ENCODE results near the gene SAAL1.

SAAL1 gene

DNA sequence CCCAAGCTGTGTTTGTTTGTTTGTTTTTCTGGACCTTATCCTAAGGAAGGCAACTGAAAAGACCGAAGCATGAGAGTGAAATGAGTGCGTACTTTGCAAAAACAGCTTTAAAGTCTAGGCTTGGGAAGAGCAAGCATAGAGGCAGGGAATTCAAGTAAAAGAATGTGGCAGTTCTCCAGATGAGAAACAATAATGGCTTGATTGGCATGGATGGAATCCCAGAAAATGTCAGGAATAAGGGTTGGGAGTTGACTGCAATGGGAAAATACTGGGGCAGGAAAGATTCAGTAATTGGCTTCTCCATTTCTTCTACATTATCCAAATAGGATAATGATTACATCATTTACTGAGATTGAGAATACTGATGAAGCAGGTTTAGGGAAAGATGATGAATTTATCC, 17.5 kb downstream of the SAAL1 start:
- Histone ChIP-seq H3K27ac (no peak overlapping the region), H3K9ac (no peak overlapping the region), H3K36me3 (peaks cover 96% of the 10 kb centered on the region), H3K9me3 (no peaks in the 10 kb centered on the region), H3K4me2 (no peak overlapping the region), H3K4me3 (no peak overlapping the region), H3K4me1 (no peaks in the 10 kb centered on the region), H4K20me1 (0 out of 2 replicates have a peak, but pooled peaks cover under 1% of the 10 kb centered on the region), H3K27me3 (no peaks in the 10 kb centered on the region)
- no peak for TF ChIP-seq Cebpa-rat (IDR thresholded peaks at IDR 0.05)

DNA sequence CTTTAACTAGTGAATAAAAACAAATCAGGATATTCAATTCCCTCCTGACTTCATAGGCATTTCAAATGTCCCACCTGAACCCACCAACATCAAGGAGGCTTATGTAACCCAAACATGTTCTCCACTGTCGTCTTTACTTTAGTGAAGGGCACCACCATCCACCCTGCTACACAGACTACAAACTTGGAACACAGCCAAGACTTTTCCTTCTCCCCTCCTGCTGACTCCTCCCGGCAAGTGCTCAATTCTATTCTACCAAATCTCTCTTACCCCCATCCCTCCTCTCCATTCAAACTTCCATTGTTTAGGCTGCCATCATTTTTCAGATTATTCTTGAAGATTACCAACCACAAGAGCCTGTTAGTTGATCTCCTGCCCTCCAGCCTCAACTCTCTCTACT, 24.3 kb downstream of the SAAL1 start:
- TF ChIP-seq Cebpa-rat (IDR thresholded peaks at IDR 0.05): no peak
- Histone ChIP-seq H4K20me1 (no peaks in the 10 kb centered on the region), H3K9me3 (no peaks in the 10 kb centered on the region), H3K4me3 (no peak overlapping the region), H3K4me1 (no peaks in the 10 kb centered on the region), H3K9ac (no peak overlapping the region), H3K27ac (no peak overlapping the region), H3K27me3 (no peaks in the 10 kb centered on the region), H3K36me3 (peaks cover 72% of the 10 kb centered on the region), H3K4me2 (no peak overlapping the region)

DNA sequence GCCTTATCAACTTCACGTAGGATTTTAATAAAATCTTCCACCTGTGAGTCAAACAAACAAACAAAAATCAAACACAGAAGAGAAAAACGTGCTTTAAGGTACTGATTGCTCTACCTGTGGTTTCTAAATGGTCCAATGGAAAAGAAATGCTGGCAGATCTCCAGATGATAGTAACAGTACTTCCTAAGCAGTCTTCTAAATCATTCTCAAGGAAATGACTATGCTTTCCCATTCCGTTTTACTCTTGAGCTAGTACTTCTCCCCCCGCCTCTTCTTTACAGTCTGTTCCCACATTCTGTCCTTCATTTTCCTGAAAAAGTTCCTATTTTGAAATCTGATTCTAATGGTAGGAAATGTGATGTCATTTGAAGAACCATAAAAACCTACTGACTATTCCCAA, 25.4 kb downstream of the SAAL1 start:
- Histone ChIP-seq H3K27ac (no peak overlapping the region), H3K4me1 (no peaks in the 10 kb centered on the region), H3K27me3 (no peaks in the 10 kb centered on the region), H3K9ac (no peak overlapping the region), H3K9me3 (no peaks in the 10 kb centered on the region), H3K4me2 (no peak overlapping the region), H4K20me1 (no peaks in the 10 kb centered on the region), H3K4me3 (no peak overlapping the region), H3K36me3 (peaks cover 66% of the 10 kb centered on the region)
- no peak for TF ChIP-seq Cebpa-rat (IDR thresholded peaks at IDR 0.05)

DNA sequence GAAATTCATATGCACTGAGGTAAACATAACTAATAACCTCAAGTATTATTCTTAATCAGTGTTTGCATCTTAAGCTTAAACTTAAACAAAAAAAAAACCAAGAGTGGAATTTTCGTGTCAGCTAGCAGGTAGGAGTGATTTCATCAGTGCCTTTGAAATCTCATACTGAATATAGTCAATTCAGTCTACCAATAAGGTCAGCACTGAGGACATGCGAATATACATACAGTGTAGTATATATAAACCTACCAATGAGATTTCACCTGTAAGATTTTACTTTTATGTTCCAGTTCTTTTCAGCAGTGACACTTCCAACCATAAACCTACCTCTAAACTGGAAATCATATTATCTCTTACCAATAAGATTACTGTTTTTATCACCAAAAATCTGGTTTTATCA, 27.0 kb downstream of the SAAL1 start:
- no peak overlapping the region for H3K9ac ChIP-seq
- H3K4me3 ChIP-seq: no peak overlapping the region
- no peak overlapping the region for H3K27ac ChIP-seq
- TF ChIP-seq Cebpa-rat (IDR thresholded peaks at IDR 0.05): no peak
- H3K4me2 ChIP-seq: no peak overlapping the region
- no peaks in the 10 kb centered on the region for H3K27me3 ChIP-seq
- H3K4me1 ChIP-seq: no peaks in the 10 kb centered on the region
- no peaks in the 10 kb centered on the region for H3K9me3 ChIP-seq
- peaks cover 60% of the 10 kb centered on the region for H3K36me3 ChIP-seq
- no peaks in the 10 kb centered on the region for H4K20me1 ChIP-seq

DNA sequence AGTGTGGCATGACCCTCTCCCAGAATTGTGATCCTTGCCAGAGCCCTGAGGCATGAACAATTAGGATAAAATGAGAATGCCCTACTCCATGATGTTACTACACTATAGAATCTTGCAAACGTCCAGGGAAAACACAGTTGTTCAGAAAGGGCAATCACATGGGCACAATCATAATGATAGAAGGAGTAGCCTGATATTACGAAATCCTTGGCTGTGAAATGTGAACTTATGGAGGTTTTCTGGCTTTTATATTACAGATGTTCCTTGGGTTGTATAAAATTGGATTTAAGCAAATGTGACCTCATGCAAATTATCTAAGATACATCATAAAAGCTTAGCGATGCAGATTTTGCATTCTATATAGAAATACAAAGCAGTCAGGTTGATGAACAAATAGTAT, 30.4 kb downstream of the SAAL1 start:
- Histone ChIP-seq H3K4me2 (no peak overlapping the region), H3K9ac (no peak overlapping the region), H3K27ac (no peak overlapping the region), H3K4me1 (no peaks in the 10 kb centered on the region), H4K20me1 (no peaks in the 10 kb centered on the region), H3K4me3 (no peak overlapping the region), H3K36me3 (peaks cover 31% of the 10 kb centered on the region), H3K9me3 (no peaks in the 10 kb centered on the region), H3K27me3 (no peaks in the 10 kb centered on the region)
- TF ChIP-seq Cebpa-rat (IDR thresholded peaks at IDR 0.05): peak; percentile 35; the same call in 1 of the 2 replicates

GRCh38 chr11:18071098-18071705, 34.7 kb downstream of the SAAL1 start:
- no peak overlapping the region for H3K4me3 ChIP-seq
- no peak for TF ChIP-seq Cebpa-rat (IDR thresholded peaks at IDR 0.05)
- H3K9me3 ChIP-seq: no peaks in the 10 kb centered on the region
- H4K20me1 ChIP-seq: no peaks in the 10 kb centered on the region
- H3K4me1 ChIP-seq: no peaks in the 10 kb centered on the region
- H3K36me3 ChIP-seq: peaks cover 10% of the 10 kb centered on the region
- H3K4me2 ChIP-seq: no peak overlapping the region
- no peaks in the 10 kb centered on the region for H3K27me3 ChIP-seq
- no peak overlapping the region for H3K9ac ChIP-seq
- H3K27ac ChIP-seq: no peak overlapping the region

GRCh38 chr11:18067372-18067771, 38.5 kb downstream of the SAAL1 start:
- no peaks in the 10 kb centered on the region for H3K9me3 ChIP-seq
- no peak for TF ChIP-seq Cebpa-rat (IDR thresholded peaks at IDR 0.05)
- H3K4me2 ChIP-seq: no peak overlapping the region
- H3K27me3 ChIP-seq: no peaks in the 10 kb centered on the region
- 0 out of 2 replicates have a peak, but pooled peaks cover 6% of the 10 kb centered on the region for H3K36me3 ChIP-seq
- H4K20me1 ChIP-seq: no peaks in the 10 kb centered on the region
- no peak overlapping the region for H3K27ac ChIP-seq
- no peak overlapping the region for H3K9ac ChIP-seq
- no peak overlapping the region for H3K4me3 ChIP-seq
- no peaks in the 10 kb centered on the region for H3K4me1 ChIP-seq

GRCh38 chr11:18066626-18067025, 39.3 kb downstream of the SAAL1 start:
- no peak for TF ChIP-seq Cebpa-rat (IDR thresholded peaks at IDR 0.05)
- Histone ChIP-seq H3K4me2 (no peak overlapping the region), H4K20me1 (no peaks in the 10 kb centered on the region), H3K9ac (no peak overlapping the region), H3K36me3 (0 out of 2 replicates have a peak, but pooled peaks cover 6% of the 10 kb centered on the region), H3K27ac (no peak overlapping the region), H3K4me3 (no peak overlapping the region), H3K9me3 (no peaks in the 10 kb centered on the region), H3K4me1 (no peaks in the 10 kb centered on the region), H3K27me3 (no peaks in the 10 kb centered on the region)

- no peak for TF ChIP-seq Cebpa-rat (IDR thresholded peaks at IDR 0.05)
- H3K4me3 ChIP-seq: no peak overlapping the region
- no peaks in the 10 kb centered on the region for H3K27me3 ChIP-seq
- H3K9ac ChIP-seq: no peak overlapping the region
- 0 out of 2 replicates have a peak, but pooled peaks cover 6% of the 10 kb centered on the region for H3K36me3 ChIP-seq
- no peak overlapping the region for H3K4me2 ChIP-seq
- no peaks in the 10 kb centered on the region for H3K9me3 ChIP-seq
- H4K20me1 ChIP-seq: no peaks in the 10 kb centered on the region
- H3K4me1 ChIP-seq: no peaks in the 10 kb centered on the region
- H3K27ac ChIP-seq: no peak overlapping the region
These were observed 40.3 kb downstream of the SAAL1 start for GRCh38 chr11:18065572-18065971.

DNA sequence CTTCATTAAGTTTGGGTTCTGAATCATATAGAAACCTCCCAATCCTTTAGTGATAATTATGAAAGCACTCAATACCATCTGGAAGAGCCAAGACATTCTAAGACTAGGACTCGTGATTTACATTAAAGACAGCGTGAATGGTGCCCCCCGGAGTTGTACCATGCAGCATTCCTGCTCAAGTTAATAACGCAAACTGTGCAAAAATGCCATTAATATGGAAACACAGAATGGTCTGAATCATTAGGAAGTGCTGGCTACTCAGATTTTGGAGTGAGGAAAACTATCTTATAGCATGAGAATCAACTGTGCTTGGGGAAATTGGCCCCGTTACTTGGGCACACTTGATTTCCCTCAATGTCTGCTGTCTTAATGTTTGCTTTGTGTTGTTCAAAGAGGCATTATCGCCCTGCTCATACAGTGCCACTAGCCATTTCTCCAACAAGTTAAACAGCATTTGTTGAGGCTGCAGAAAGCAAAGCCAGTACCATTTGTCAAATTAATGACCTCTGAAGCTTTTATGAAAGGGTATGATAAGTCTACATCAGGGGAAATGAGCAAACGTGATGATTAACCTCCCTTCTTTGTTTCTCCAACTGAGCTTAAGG, 41.3 kb downstream of the SAAL1 start:
- no peak overlapping the region for H3K9ac ChIP-seq
- no peak overlapping the region for H3K4me3 ChIP-seq
- no peak overlapping the region for H3K4me2 ChIP-seq
- H3K36me3 ChIP-seq: 0 out of 2 replicates have a peak, but pooled peaks cover 6% of the 10 kb centered on the region
- H3K27me3 ChIP-seq: no peaks in the 10 kb centered on the region
- TF ChIP-seq Cebpa-rat (IDR thresholded peaks at IDR 0.05): no peak
- H3K9me3 ChIP-seq: no peaks in the 10 kb centered on the region
- H3K4me1 ChIP-seq: no peaks in the 10 kb centered on the region
- H4K20me1 ChIP-seq: no peaks in the 10 kb centered on the region
- no peak overlapping the region for H3K27ac ChIP-seq
